Liver (tissue), 9 donors: ENCODE measurements around the gene DNAAF5. TPM values are rescaled to one million over a fixed set of nuclear protein-coding genes. Genes with fewer than 3 reads are reported as not detected.

Experiments used
- DNase-seq: peaks from one replicate; pipeline ENCODE4 v3.0.0-alpha.2; 2017; ENCODE audit warnings: low spot score
- H3K27ac ChIP-seq, 2 donors: one replicate each; pipeline ENCODE4 v1.7.0; 2013; ENCODE audit warnings: inconsistent platforms in 2 of 2, low read length in 2 of 2, control low read depth in 1 of 2, low read depth in 1 of 2, mild to moderate bottlenecking in 1 of 2
- H3K27me3 ChIP-seq, 4 donors: one replicate each; pipeline versions ENCODE4 v1.6.1 to v1.7.0; 2013; ENCODE audit warnings: low read length in 3 of 4, inconsistent platforms in 1 of 4, mild to moderate bottlenecking in 1 of 4, moderate library complexity in 1 of 4; ENCODE audit not compliant: control insufficient read depth in 4 of 4, insufficient read depth in 4 of 4
- H3K36me3 ChIP-seq, 4 donors: one replicate each; pipeline versions ENCODE4 v1.6.1 to v1.7.0; 2013; ENCODE audit warnings: low read length in 3 of 4, mild to moderate bottlenecking in 3 of 4, low read depth in 1 of 4, moderate library complexity in 1 of 4; ENCODE audit not compliant: control insufficient read depth in 4 of 4, insufficient read depth in 3 of 4
- H3K4me1 ChIP-seq, 4 donors: one replicate each; pipeline versions ENCODE4 v1.6.1 to v1.7.0; 2013; ENCODE audit warnings: low read length in 3 of 4, mild to moderate bottlenecking in 3 of 4, moderate library complexity in 1 of 4; ENCODE audit not compliant: control insufficient read depth in 4 of 4, insufficient read depth in 4 of 4
- H3K4me3 ChIP-seq, 3 donors: one replicate each; pipeline versions ENCODE4 v1.6.1 to v1.7.0; 2013; ENCODE audit warnings: low read length in 3 of 3, control low read depth in 1 of 3, low read depth in 1 of 3, mild to moderate bottlenecking in 1 of 3
- H3K9ac ChIP-seq, 2 donors: one replicate each; pipeline ENCODE4 v1.7.0; 2013; ENCODE audit warnings: low read length in 2 of 2, mild to moderate bottlenecking in 2 of 2, moderate library complexity in 2 of 2, control low read depth in 1 of 2, low read depth in 1 of 2
- H3K9me3 ChIP-seq, 4 donors: one replicate each; pipeline versions ENCODE4 v1.6.1 to v1.7.0; 2013; ENCODE audit warnings: low read length in 3 of 4; ENCODE audit not compliant: control insufficient read depth in 4 of 4
- ATF3 ChIP-seq: IDR thresholded peaks from 2 replicates; pipeline ENCODE4 v1.6.1; 2016; ENCODE audit warnings: antibody characterized with exemption
- CTCF ChIP-seq: fragments of 150-350 bp; IDR thresholded peaks from 2 replicates; pipeline ENCODE4 v1.5.1; 2017; ENCODE audit warnings: improper control_type of control experiment, low read depth, low read length; ENCODE audit not compliant: missing input control
- EGR1 ChIP-seq, 2 donors: IDR thresholded peaks; 2 replicates each; pipeline ENCODE4 v1.6.1; 2016 to 2018; ENCODE audit warnings: antibody characterized with exemption in 2 of 2, low read depth in 2 of 2
- FOXA1 ChIP-seq: IDR thresholded peaks from 2 replicates; pipeline ENCODE4 v1.6.1; 2016; ENCODE audit warnings: antibody characterized with exemption
- HNF4A ChIP-seq, 2 donors: conservative IDR thresholded peaks; 2 replicates each; pipeline ENCODE4 v1.6.1; 2016; ENCODE audit warnings: antibody characterized with exemption in 2 of 2, mild to moderate bottlenecking in 2 of 2
- HNF4G ChIP-seq: IDR thresholded peaks from 2 replicates; pipeline ENCODE4 v1.6.1; 2016; ENCODE audit warnings: antibody characterized with exemption
- NR2F2 ChIP-seq: IDR thresholded peaks from 2 replicates; pipeline ENCODE4 v1.6.1; 2016; ENCODE audit warnings: antibody characterized with exemption
- REST ChIP-seq: IDR thresholded peaks from 2 replicates; pipeline ENCODE4 v1.6.1; 2016; ENCODE audit warnings: antibody characterized with exemption, mild to moderate bottlenecking
- RXRA ChIP-seq, 2 donors: IDR thresholded peaks; 2 replicates each; pipeline ENCODE4 v1.6.1; 2017 to 2018; ENCODE audit warnings: antibody characterized with exemption in 2 of 2, mild to moderate bottlenecking in 1 of 2
- SP1 ChIP-seq: IDR thresholded peaks from 2 replicates; pipeline ENCODE4 v1.6.1; 2018; ENCODE audit warnings: antibody characterized with exemption, mild to moderate bottlenecking
- TAF1 ChIP-seq: conservative IDR thresholded peaks from 2 replicates; pipeline ENCODE4 v1.6.1; 2016; ENCODE audit warnings: antibody characterized with exemption, mild to moderate bottlenecking
- YY1 ChIP-seq: IDR thresholded peaks from 2 replicates; pipeline ENCODE4 v1.6.1; 2016; ENCODE audit warnings: antibody characterized with exemption, mild to moderate bottlenecking
- WGBS: extraction: QIAGEN DNeasy Blood & Tissue Kit; methylation state at CpG from one replicate; pipeline ENCODE4 v1.1.7; 2013; 5-methylcytosine and 5-hydroxymethylcytosine counted together
- polyA plus RNA-seq, 2 donors: library from polyadenylated mRNA; stranded (reverse) in 1 of 2; unstranded in 1 of 2; fragments of 200-250 nt in 1 of 2; fragments of >200 nt in 1 of 2; fragmentation: Nextera tagmentation in 1 of 2; extraction: Ambion mirVana in 1 of 2; gene quantifications; one replicate each; pipeline versions ENCODE4 v1.2.1 to v1.2.3, GENCODE V29; 2013 to 2015
- total RNA-seq, 2 donors: library from RNA; depleted of rRNA; stranded (reverse); fragments of >200 nt; gene quantifications; one replicate each; pipeline ENCODE4 v1.2.3, GENCODE V29; 2014
- donor health status: healthy.
- donor health status: healthy.
- donor health status: healthy.
- donor health status: healthy.
- donor health status: healthy.

DNAAF5 gene
- total and polyA plus RNA-seq, 4 donors: 3.1 to 11.1 (median 9.5) TPM

- TF ChIP-seq CTCF: no peak
- no peak for TF ChIP-seq YY1
- TF ChIP-seq HNF4G: no peak
- TF ChIP-seq HNF4A (conservative IDR thresholded peaks at IDR 0.05): no peak
- TF ChIP-seq EGR1 (IDR thresholded peaks at IDR 0.05; ENCODE audit: low read depth in 2 of 2): no peak
- TF ChIP-seq TAF1: no peak
Measured at GRCh38 chr7:691361-692045, 35.0 kb upstream of the DNAAF5 start (continued).

GRCh38 chr7:693280-693679, 33.2 kb upstream of the DNAAF5 start:
- Histone ChIP-seq H3K27ac (no peak overlapping the region), H3K27me3 (no peaks in the 10 kb centered on the region), H3K4me3 (no peak overlapping the region), H3K9me3 (peaks cover 3 to 6% (median 5%) of the 10 kb centered on the region in 4 donors), H3K36me3 (no peaks in the 10 kb centered on the region), H3K9ac (no peak overlapping the region), H3K4me1 (no peaks in the 10 kb centered on the region)
- WGBS: 98% methylated on average over 22 of the region's 22 CpGs
- TF ChIP-seq FOXA1: no peak
- no peak for TF ChIP-seq SP1
- no peak for TF ChIP-seq HNF4G
- TF ChIP-seq ATF3: no peak
- DNase-seq: no peak

- no peak overlapping the region for H3K27ac ChIP-seq
- 92% methylated on average over 9 of the region's 9 CpGs for WGBS
- no peaks in the 10 kb centered on the region for H3K36me3 ChIP-seq
- peaks cover 0 to 3% (median 0%) of the 10 kb centered on the region in 4 donors for H3K4me1 ChIP-seq
- no peaks in the 10 kb centered on the region for H3K9me3 ChIP-seq
- no peak overlapping the region for H3K9ac ChIP-seq
- no peaks in the 10 kb centered on the region for H3K27me3 ChIP-seq
- H3K4me3 ChIP-seq: no peak overlapping the region
- no peak for DNase-seq
- TF ChIP-seq NR2F2 (no peak), FOXA1 (no peak), RXRA (IDR thresholded peaks at IDR 0.05) (no peak), TAF1 (no peak), REST (no peak)
Measured at GRCh38 chr7:696426-696811, 30.1 kb upstream of the DNAAF5 start.
